ENCODE measurements around the gene SMIM30.

Gene SMIM30

GRCh38 chr7:113144817-113145216 is 26.5 kb upstream of the SMIM30 start:
- Histone ChIP-seq H3K27me3 (no peaks in the 10 kb centered on the region), H3K9me3 (no peaks in the 10 kb centered on the region), H3K4me1 (no peaks in the 10 kb centered on the region), H3K4me3 (ENCODE audit: low read depth, low read length) (no peak overlapping the region), H3K36me3 (no peaks in the 10 kb centered on the region)
- TF ChIP-seq CTCF (IDR thresholded peaks at IDR 0.05; ENCODE audit: low read depth, low read length): no peak
- no peak for DNase-seq

- no peak overlapping the region for H3K4me3 ChIP-seq (ENCODE audit: low read depth, low read length)
- no peaks in the 10 kb centered on the region for H3K27me3 ChIP-seq
- DNase-seq: no peak
- H3K9me3 ChIP-seq: no peaks in the 10 kb centered on the region
- no peaks in the 10 kb centered on the region for H3K36me3 ChIP-seq
- TF ChIP-seq CTCF (IDR thresholded peaks at IDR 0.05; ENCODE audit: low read depth, low read length): no peak
- no peaks in the 10 kb centered on the region for H3K4me1 ChIP-seq
Measured at GRCh38 chr7:113143486-113144257, 25.3 kb upstream of the SMIM30 start.

GRCh38 chr7:113142385-113143119 is 24.2 kb upstream of the SMIM30 start:
- no peaks in the 10 kb centered on the region for H3K4me1 ChIP-seq
- H3K36me3 ChIP-seq: no peaks in the 10 kb centered on the region
- H3K9me3 ChIP-seq: no peaks in the 10 kb centered on the region
- DNase-seq: no peak
- no peak for TF ChIP-seq CTCF (IDR thresholded peaks at IDR 0.05; ENCODE audit: low read depth, low read length)
- H3K27me3 ChIP-seq: no peaks in the 10 kb centered on the region
- no peak overlapping the region for H3K4me3 ChIP-seq (ENCODE audit: low read depth, low read length)

- Histone ChIP-seq H3K9me3 (no peaks in the 10 kb centered on the region), H3K27me3 (no peaks in the 10 kb centered on the region), H3K36me3 (no peaks in the 10 kb centered on the region), H3K4me1 (no peaks in the 10 kb centered on the region), H3K4me3 (ENCODE audit: low read depth, low read length) (no peak overlapping the region)
- TF ChIP-seq CTCF (IDR thresholded peaks at IDR 0.05; ENCODE audit: low read depth, low read length): no peak
- no peak for DNase-seq
Measured at GRCh38 chr7:113141803-113142202, 23.4 kb upstream of the SMIM30 start.

GRCh38 chr7:113140956-113141355 is 22.6 kb upstream of the SMIM30 start:
- Histone ChIP-seq H3K4me1 (no peaks in the 10 kb centered on the region), H3K4me3 (ENCODE audit: low read depth, low read length) (no peak overlapping the region), H3K9me3 (no peaks in the 10 kb centered on the region), H3K27me3 (no peaks in the 10 kb centered on the region), H3K36me3 (no peaks in the 10 kb centered on the region)
- DNase-seq: no peak
- TF ChIP-seq CTCF (IDR thresholded peaks at IDR 0.05; ENCODE audit: low read depth, low read length): no peak

GRCh38 chr7:113137241-113137640 is 18.9 kb upstream of the SMIM30 start:
- no peak for TF ChIP-seq CTCF (IDR thresholded peaks at IDR 0.05; ENCODE audit: low read depth, low read length)
- H3K27me3 ChIP-seq: no peaks in the 10 kb centered on the region
- H3K36me3 ChIP-seq: no peaks in the 10 kb centered on the region
- DNase-seq: no peak
- no peaks in the 10 kb centered on the region for H3K9me3 ChIP-seq
- no peaks in the 10 kb centered on the region for H3K4me1 ChIP-seq
- H3K4me3 ChIP-seq (ENCODE audit: low read depth, low read length): no peak overlapping the region

Data from BE2C (cell line).